HepG2 (cell line): Measurements from ENCODE around the gene PRRT2. TPM values are rescaled to one million over a fixed set of nuclear protein-coding genes. Genes with fewer than 3 reads are reported as not detected.

ENCODE experiments used
- AHDC1 ChIP-seq: sonication (generic); formaldehyde crosslinking; IDR thresholded peaks from 2 replicates; pipeline ENCODE4 v1.5.1; 2020; ENCODE audit warnings: mild to moderate bottlenecking, missing genetic modification reagents, borderline replicate concordance
- ATRX ChIP-seq: sonication (generic); formaldehyde crosslinking; IDR thresholded peaks from 2 replicates; pipeline ENCODE4 v1.4.0; 2020; ENCODE audit warnings: missing genetic modification reagents, borderline replicate concordance
- BHLHE40 ChIP-seq: IDR thresholded peaks from 2 replicates; pipeline ENCODE4 v1.6.1; 2011; ENCODE audit warnings: low read length, improper control_type of control experiment
- CREBL2 ChIP-seq: sonication (generic); formaldehyde crosslinking; IDR thresholded peaks from 2 replicates; pipeline ENCODE4 v1.8.1; 2023; ENCODE audit warnings: missing genetic modification reagents, mild to moderate bottlenecking, borderline replicate concordance
- KAT2B ChIP-seq: fragments of 150-350 bp; IDR thresholded peaks from 2 replicates; pipeline ENCODE4 v1.6.1; 2014; ENCODE audit warnings: low read depth, low read length, borderline replicate concordance
- NFKBIZ ChIP-seq: IDR thresholded peaks from 2 replicates; pipeline ENCODE4 v1.6.1; 2018; ENCODE audit warnings: missing genetic modification reagents, missing compliant biosample characterization
- NFYC ChIP-seq: IDR thresholded peaks from 2 replicates; pipeline ENCODE4 v1.6.1; 2016; ENCODE audit warnings: missing genetic modification reagents, missing compliant biosample characterization
- PHF21A ChIP-seq: sonication (generic); formaldehyde crosslinking; IDR thresholded peaks from 2 replicates; pipeline ENCODE4 v1.5.0; 2020; ENCODE audit warnings: mild to moderate bottlenecking, missing genetic modification reagents
- RAD51 ChIP-seq: fragments of 450-650 bp; IDR thresholded peaks from 2 replicates; pipeline ENCODE4 v1.6.1; 2016; ENCODE audit warnings: borderline replicate concordance
- SNAI1 ChIP-seq: sonication (generic); formaldehyde crosslinking; IDR thresholded peaks from 2 replicates; pipeline ENCODE4 v1.5.0; 2020; ENCODE audit warnings: mild to moderate bottlenecking, missing genetic modification reagents, borderline replicate concordance
- ZBTB7B ChIP-seq: sonication (generic); formaldehyde crosslinking; IDR thresholded peaks from 2 replicates; pipeline ENCODE4 v1.4.0; 2020; ENCODE audit warnings: missing genetic modification reagents
- ZFP82 ChIP-seq: sonication (generic); formaldehyde crosslinking; IDR thresholded peaks from 2 replicates; pipeline ENCODE4 v1.5.1; 2020; ENCODE audit warnings: mild to moderate bottlenecking, missing genetic modification reagents, borderline replicate concordance
- ZFP91 ChIP-seq: sonication (generic); formaldehyde crosslinking; IDR thresholded peaks from 2 replicates; pipeline ENCODE4 v1.9.0; 2022; ENCODE audit warnings: missing genetic modification reagents, mild to moderate bottlenecking, borderline replicate concordance
- ZMYM3 ChIP-seq: sonication (generic); formaldehyde crosslinking; IDR thresholded peaks from 2 replicates; pipeline ENCODE4 v1.5.1; 2020; ENCODE audit warnings: mild to moderate bottlenecking, missing genetic modification reagents
- ZNF234 ChIP-seq: sonication (generic); formaldehyde crosslinking; conservative IDR thresholded peaks from 2 replicates; pipeline ENCODE4 v1.5.1; 2020; ENCODE audit warnings: mild to moderate bottlenecking, missing genetic modification reagents
- ZNF253 ChIP-seq: sonication (generic); formaldehyde crosslinking; IDR thresholded peaks from 2 replicates; pipeline ENCODE4 v1.8.0; 2022; ENCODE audit warnings: mild to moderate bottlenecking, missing genetic modification reagents, borderline replicate concordance
- ZNF770 ChIP-seq: sonication (generic); formaldehyde crosslinking; IDR thresholded peaks from 2 replicates; pipeline ENCODE4 v1.5.0; 2020; ENCODE audit warnings: mild to moderate bottlenecking, missing genetic modification reagents
- polyA plus RNA-seq, 8 experiments: library from polyadenylated mRNA; depleted of rRNA in 3 of 8; stranded (reverse) in 7 of 8; unstranded in 1 of 8; fragments of >200 nt; fragmentation: Illumina TruSeq in 4 of 8; extraction: Trizol in 4 of 8; gene quantifications; 2 replicates each; pipeline versions ENCODE4 v1.2.1 to v1.2.3, GENCODE V29; 2011 to 2016; ENCODE audit warnings: low read depth in 4 of 8, missing spikeins in 1 of 8, mixed read lengths in 1 of 8; ENCODE audit not compliant: insufficient read depth in 1 of 8
- total RNA-seq, 5 experiments: library from RNA; depleted of rRNA; stranded (reverse); fragments of >200 nt; fragmentation: Illumina TruSeq; extraction: Trizol; gene quantifications; 2 replicates each; pipeline ENCODE4 v1.2.3, GENCODE V29; 2016; ENCODE audit warnings: low read depth in 1 of 5

PRRT2 gene
- total and polyA plus RNA-seq, 2 of the 13 experiments (the other 11 are each of a cell fraction or from before 2014, with no cell fraction given), result 0.51 to 1.1 TPM

GRCh38 chr16:29805232-29806098 lies 6.5 kb upstream of the PRRT2 start (continued):
- peak; percentile 97 for TF ChIP-seq ZFP91 (CRISPR knock-in tag)
- TF ChIP-seq CREBL2 (CRISPR knock-in tag), result peak; percentile 88; the same call in 1 of the 2 replicates
- TF ChIP-seq KAT2B, result no peak
- no peak; the same call in 1 of the 2 replicates for TF ChIP-seq ZMYM3
- TF ChIP-seq SNAI1 (CRISPR knock-in tag), result no peak; the same call in 1 of the 2 replicates
- TF ChIP-seq ATRX (CRISPR knock-in tag), result no peak
- peak; percentile 83 for TF ChIP-seq NFYC
- TF ChIP-seq AHDC1 (CRISPR knock-in tag), result peak; percentile 78; the same call in 1 of the 2 replicates
- 0 out of 2 replicates have a peak, but pooled peaks have one; percentile 77 for TF ChIP-seq ZNF234 (CRISPR knock-in tag)
- no peak for TF ChIP-seq ZNF253
- peak; percentile 74 for TF ChIP-seq ZBTB7B (CRISPR knock-in tag)
- TF ChIP-seq NFKBIZ, result no peak
- TF ChIP-seq PHF21A, result peak; percentile 93
- peak; percentile 64 for TF ChIP-seq ZNF770 (CRISPR knock-in tag)
- peak; percentile 51 for TF ChIP-seq BHLHE40
- TF ChIP-seq RAD51, result no peak
- peak; percentile 97; the same call in 1 of the 2 replicates for TF ChIP-seq ZFP82 (CRISPR knock-in tag)
